SU-DHL-6 (cell line): Measurements from ENCODE around the gene SH3BGRL2.

Experiments
- CTCF ChIP-seq: fragments of 200-600 bp; sonication (generic); IDR thresholded peaks from one replicate; pipeline ENCODE4 v1.5.1; 2017; ENCODE audit warnings: antibody characterized with exemption, mild to moderate bottlenecking, low read length, moderate library complexity; ENCODE audit not compliant: insufficient read depth, poor library complexity, severe bottlenecking
- EZH2phosphoT487 ChIP-seq: fragments of 200-600 bp; sonication (generic), shearing (Covaris generic); conservative IDR thresholded peaks from 2 replicates; pipeline ENCODE4 v1.6.1; 2018; ENCODE audit warnings: mild to moderate bottlenecking, antibody characterized with exemption, low read length, moderate library complexity, mixed read lengths

DNA sequence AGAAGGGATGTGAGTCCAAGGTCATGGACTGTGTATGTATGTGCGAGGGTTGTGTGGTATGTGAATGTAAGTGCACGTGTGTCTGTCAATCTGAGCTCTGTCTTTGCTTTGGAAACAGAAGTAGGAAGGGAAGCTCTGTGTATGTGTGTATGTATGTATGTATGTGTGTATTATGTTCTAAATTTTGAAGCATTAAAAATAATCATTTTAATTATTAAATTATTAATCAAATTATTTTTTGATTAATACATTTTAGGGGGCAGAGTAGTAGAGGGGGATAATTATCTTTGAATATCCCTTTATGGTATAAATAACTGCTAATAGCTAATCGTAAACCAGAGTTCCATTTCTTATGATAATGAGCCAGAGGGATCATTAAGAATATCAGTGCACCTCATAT lies 42.8 kb downstream of the SH3BGRL2 start:
- TF ChIP-seq CTCF: no peak
- no peak for TF ChIP-seq EZH2phosphoT487
